ENCODE data around the gene CCDC116.

- no peak for TF ChIP-seq CTCF (conservative IDR thresholded peaks at IDR 0.05; ENCODE audit: low read length)
- TF ChIP-seq EZH2phosphoT487 (IDR thresholded peaks at IDR 0.05; ENCODE audit: borderline replicate concordance) = no peak
Observed at GRCh38 chr22:21634081-21634480, 1.5 kb downstream of the CCDC116 start.

All from Loucy (cell line).